ENCODE data around the gene ADAP1.

ADAP1 gene

GRCh38 chr7:856444-857095, 97.9 kb downstream of the ADAP1 start:
- DNase-seq, result no peak

- DNase-seq, result no peak
Observed at GRCh38 chr7:855686-856369, 98.7 kb downstream of the ADAP1 start.

GRCh38 chr7:854118-854775, 100.2 kb downstream of the ADAP1 start:
- no peak for DNase-seq

DNA sequence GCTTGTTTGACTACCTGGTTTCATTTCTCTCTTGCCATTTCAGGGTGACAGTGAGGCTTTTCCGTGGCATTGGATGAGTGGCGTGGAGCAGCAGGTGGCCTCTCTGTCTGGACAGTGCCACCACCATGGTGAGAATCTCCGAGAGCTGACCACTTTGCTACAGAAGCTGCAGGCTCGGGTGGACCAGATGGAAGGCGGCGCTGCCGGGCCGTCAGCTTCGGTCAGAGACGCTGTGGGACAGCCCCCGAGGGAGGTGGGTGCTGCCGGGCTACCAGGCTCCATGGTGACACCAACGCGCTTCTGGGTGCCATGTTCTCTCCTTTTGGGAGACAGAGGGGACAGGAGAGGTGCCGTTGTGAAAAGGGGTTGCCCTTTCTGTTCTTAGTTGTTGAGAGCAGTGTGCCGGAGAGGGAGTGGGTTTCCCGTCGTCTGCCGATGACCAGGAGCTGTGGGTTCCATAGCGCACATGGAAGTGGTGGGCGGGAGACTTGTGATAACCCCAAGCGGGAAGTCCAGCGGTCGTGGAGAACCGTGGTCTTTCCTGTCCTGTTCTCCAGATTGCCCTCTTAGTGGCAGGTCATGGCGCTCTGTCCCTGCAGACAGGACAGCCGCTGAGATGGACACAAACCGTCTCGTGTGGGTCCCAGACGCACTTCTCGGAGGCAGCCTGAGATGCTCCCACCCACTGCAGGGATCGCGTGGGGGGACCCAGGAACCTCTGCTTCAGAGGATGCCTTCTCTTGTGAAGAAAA, 100.9 kb downstream of the ADAP1 start:
- no peak for DNase-seq

DNA sequence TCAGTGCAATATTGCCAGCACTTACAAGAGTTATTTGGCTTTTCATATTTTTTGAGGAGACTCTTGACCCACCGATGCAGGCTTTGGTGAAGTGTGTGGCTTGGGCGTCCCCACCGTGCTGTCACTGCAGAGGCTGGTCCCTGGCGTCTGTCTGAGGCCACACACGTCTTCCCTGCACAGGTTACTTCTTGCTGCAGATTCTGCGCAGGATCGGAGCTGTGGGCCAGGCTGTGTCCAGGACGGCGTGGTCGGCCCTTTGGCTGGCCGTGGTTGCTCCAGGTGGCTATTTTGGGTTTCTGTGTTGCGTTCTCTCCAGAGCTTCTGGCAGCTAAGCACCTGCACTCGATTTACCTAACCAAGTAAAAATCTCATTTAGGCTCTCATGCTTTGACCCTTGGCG, 103.3 kb downstream of the ADAP1 start:
- no peak for DNase-seq

GRCh38 chr7:849781-850180, 104.7 kb downstream of the ADAP1 start:
- no peak for DNase-seq

DNA sequence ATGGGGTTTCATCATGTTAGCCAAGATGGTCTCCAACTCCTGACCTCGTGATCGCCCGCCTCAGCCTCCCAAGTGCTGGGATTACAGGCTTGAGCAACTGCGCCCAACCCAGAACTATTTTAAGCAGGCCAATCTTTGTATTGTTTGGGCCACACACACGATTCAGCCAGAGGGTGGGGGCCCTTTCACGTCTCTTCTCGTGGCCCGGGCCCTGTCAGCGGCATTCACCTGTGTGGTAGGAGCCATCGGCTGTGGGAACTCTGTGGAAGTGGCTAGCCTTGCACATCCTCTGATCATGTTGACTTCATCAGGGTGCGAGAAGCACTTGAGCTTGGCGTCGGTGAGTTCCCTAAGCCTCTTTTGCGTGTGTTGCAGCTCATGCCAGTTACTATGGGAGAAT, 105.3 kb downstream of the ADAP1 start:
- no peak for DNase-seq

Measured in T-helper 2 cell (primary cell).